Omental fat pad (tissue), 4 donors: ENCODE measurements around the gene PITPNM3. TPM values are rescaled to one million over a fixed set of nuclear protein-coding genes. Genes with fewer than 3 reads are reported as not detected.

ENCODE experiments used
- ATAC-seq: fragments of 150-250 bp; one replicate; pipeline ENCODE4 v1.9.1; 2016; ENCODE audit warnings: mild to moderate bottlenecking, moderate library complexity; ENCODE audit not compliant: low FRiP score
- DNase-seq: peaks from one replicate; pipeline ENCODE4 v3.0.0-alpha.2; 2019; ENCODE audit warnings: low spot score
- total RNA-seq, 4 donors: library from RNA; depleted of rRNA; stranded (reverse); fragments of >200 nt; gene quantifications; one replicate each; pipeline ENCODE4 v1.1.0, GENCODE V29; 2016
- TF ChIP-seq, protein P1 (sequence below), 3 donors: fragments of 450-650 bp; IDR thresholded peaks; one replicate each; pipeline ENCODE4 v1.5.1; 2016 to 2017; ENCODE audit warnings: antibody characterized with exemption in 3 of 3, mild to moderate bottlenecking in 3 of 3, moderate library complexity in 2 of 3

The PITPNM3 gene
- total RNA-seq, 4 donors from 2014 or later = 0.82 to 3.5 (median 2.5) TPM

DNA sequence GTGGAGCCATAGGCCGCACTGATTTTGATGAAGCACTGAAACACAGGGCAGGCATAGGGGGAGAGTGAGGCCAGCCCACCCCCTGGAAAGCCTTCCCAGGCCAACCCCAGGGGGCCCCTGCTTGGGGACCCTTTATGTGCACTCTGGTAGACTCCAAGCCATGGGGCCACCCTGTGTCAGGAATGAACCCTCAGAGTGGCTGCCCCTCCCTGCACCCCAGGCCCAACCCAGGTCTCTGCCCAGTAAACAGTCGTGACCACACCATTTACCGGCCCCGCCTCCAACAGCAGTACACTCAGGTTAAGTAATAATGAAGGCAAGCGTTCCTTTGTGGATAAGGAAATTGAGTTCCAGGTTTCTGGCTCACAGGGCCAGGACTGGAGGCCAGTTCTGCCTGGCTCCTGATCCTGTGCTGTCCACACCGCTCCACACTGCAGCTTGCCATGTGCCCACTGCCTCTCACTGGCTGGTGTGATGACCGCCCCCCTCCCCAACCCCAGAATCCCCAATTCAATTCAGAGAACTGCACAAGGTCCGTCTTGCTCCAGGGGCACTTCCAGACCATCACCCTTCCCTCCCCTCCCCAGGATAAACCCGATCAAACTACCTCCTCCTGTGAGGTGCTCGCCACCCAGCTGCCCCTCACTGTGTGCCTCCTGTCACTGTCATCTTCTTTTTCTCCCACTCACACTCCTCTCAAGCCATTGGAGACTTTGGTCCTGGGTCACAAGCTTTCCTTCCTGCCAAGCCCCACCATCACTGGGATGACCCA lies 98.5 kb downstream of the PITPNM3 start:
- no peak for DNase-seq
- TF ChIP-seq, protein P1, sequence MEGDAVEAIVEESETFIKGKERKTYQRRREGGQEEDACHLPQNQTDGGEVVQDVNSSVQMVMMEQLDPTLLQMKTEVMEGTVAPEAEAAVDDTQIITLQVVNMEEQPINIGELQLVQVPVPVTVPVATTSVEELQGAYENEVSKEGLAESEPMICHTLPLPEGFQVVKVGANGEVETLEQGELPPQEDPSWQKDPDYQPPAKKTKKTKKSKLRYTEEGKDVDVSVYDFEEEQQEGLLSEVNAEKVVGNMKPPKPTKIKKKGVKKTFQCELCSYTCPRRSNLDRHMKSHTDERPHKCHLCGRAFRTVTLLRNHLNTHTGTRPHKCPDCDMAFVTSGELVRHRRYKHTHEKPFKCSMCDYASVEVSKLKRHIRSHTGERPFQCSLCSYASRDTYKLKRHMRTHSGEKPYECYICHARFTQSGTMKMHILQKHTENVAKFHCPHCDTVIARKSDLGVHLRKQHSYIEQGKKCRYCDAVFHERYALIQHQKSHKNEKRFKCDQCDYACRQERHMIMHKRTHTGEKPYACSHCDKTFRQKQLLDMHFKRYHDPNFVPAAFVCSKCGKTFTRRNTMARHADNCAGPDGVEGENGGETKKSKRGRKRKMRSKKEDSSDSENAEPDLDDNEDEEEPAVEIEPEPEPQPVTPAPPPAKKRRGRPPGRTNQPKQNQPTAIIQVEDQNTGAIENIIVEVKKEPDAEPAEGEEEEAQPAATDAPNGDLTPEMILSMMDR (IDR thresholded peaks at IDR 0.05) = no peak
- ATAC-seq = no peak

DNA sequence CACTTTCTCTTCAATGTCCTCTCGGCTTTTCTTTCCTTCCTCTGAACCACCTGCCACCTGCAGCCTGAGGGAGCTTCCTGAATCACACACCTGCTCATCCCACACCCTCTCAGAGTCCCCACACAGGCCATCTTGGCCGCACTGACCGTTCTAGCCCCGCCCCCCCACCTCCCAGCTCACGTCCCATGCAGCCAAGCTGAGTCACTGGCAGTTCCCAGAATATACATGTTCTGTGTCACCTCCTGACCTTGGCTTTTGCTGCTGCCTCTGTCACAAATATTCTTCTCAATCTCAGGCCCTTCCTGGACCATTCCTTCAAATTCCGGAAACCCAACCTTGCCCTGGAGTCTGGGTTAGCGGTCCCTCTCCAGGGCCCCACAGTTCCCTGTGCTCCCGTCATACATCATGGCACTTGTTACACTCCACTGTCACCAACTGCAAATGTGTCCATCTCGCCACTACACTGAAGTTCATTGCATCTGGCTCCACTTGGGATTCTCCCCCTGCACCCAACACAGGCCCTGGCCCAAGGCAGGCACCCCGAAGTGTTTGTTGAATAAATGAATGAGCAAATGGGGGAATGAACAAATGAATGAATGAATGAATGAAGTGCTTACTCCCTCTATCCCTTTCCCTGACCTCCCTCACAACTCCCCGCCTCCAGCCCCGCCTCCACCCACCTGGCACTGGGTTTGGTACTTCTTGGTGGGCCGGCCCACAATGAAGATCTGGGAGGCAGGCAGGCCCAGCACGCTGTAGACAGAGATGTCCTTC lies 99.3 kb downstream of the PITPNM3 start:
- DNase-seq (no peak), ATAC-seq (no peak)
- TF ChIP-seq, protein P1 (IDR thresholded peaks at IDR 0.05) = no peak

DNA sequence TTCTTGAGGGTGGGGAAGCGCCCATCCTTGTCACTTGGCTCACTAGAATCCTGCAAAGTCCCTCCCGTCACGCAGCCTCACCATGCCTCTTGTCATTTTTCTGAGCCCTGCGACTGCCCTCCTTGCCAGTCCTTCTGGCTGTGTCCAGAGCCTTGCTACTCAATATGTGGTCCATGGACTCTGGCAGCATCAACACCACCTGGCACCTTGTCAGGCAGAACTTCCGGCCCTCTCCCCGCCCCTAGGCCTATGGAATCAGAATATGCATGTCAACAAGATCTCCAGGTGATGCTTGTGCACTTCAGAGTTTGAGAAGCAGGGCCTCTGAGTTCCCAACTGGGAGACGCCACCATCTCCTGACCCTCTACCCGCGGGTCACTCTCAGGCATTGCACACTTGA lies 100.0 kb downstream of the PITPNM3 start:
- TF ChIP-seq, protein P1 (IDR thresholded peaks at IDR 0.05) = no peak
- no peak for DNase-seq
- no peak for ATAC-seq

DNA sequence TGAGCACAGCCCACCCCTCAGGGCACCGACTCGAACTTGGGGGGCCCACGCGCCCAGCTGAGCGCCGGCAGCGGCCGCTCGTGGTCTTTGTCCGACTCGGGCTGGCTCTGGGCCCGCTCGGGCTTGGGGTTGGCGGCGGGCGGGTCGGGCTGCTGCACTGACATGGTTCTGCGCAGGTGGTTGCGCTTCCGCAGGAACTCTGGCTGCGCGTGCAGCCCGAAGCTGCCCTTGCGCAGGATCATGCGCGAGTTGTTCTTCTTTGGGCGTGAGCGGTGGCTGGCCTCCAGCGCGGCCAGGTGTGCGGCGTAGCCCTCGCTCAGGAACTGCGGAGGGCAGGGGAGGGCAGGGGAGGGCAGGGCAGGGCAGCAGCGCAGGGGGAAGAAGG lies 101.0 kb downstream of the PITPNM3 start:
- no peak for DNase-seq
- TF ChIP-seq, protein P1 (IDR thresholded peaks at IDR 0.05) = no peak
- peak; percentile 41 for ATAC-seq

DNA sequence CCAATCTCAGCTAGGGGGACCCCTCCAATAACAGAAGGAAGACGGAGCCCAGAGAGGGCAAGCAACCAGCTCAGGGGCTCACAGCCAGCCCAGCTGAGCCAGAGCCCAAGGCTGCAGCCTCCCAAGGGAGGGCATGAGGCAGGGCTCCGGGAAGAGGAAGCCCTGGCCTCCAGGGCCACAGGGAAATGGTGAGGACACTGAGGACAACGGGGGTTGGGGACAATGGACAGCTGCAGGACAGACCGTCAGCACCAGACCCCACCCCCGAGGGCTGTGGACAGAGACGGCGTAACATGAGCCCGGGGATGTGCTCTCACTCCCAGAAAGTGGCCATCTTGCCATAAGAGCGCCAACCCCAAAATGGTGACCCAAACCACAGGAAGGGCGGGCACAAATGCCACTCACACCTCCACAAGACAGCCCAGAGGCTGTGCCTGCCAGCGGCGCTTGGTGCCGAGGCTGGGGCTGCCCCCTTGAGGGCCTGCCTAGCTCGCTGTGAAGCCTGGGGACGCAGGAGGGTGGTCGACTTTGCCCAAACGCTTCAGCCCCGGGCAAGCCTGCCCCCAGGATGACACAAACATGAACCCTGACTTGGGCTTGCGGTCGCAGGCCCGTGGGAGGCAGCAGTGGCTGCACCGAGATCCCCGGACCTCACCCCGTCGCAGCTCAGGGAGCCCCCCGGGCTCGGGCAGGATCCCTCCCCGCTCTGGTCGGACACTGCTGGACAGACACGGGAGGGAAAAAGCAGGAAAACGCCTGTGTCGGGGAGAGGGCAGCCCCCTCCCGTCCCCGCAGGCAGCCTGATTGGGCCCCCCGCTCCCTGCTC lies 101.6 kb downstream of the PITPNM3 start:
- ATAC-seq = no peak
- TF ChIP-seq, protein P1 (IDR thresholded peaks at IDR 0.05) = no peak
- DNase-seq = no peak

DNA sequence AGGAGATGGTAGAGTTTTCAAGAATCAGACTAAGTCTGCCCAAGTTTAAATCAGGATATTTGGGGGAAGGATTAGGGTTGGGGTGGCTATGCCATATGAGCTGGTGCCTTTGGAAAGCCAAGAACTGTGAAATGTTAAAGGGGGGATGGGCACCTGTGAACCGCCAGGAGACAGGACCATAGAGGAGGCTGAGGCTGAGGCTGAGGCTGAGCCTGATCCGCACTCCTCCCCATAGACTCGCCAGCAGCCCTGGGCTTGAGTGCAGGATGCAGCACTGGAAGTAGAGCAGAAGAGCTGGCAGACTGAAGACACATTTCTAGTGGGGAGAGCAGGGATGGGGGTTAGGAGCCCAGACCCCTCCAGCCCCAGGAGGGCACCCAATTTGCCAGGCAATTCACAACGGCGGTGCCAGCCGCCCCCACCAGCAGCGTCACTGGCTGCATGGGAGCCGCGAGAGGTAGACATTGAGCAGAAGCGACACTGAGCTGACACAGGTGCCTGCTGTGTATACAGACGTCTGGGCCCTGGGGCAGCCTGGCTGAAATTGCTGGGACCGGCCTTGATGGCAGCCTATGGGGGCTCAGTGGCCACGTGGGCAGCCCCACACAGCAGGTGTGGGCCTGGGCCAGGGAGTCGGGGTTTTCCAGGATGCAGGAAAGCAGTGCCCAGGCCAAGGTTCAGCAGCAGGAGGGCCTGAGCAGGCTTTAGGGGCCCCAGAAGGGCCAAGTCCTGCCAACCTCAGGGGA lies 102.9 kb downstream of the PITPNM3 start:
- ATAC-seq (no peak), DNase-seq (no peak)

More for the DNA sequence above, 102.9 kb downstream of the PITPNM3 start:
- TF ChIP-seq, protein P1 (IDR thresholded peaks at IDR 0.05) = no peak
